Liver (tissue), 3 donors: ENCODE data around the gene PROCA1.
"Not testable (repeated sequence)": the region's sequence is repeated elsewhere in the genome, so short reads cannot be mapped to it uniquely, and the experiment has no call there.

Source experiments
- ATF3 ChIP-seq: IDR thresholded peaks from 2 replicates; pipeline ENCODE4 v1.6.1; 2016; ENCODE audit warnings: antibody characterized with exemption
- FOXA1 ChIP-seq: IDR thresholded peaks from 2 replicates; pipeline ENCODE4 v1.6.1; 2016; ENCODE audit warnings: antibody characterized with exemption
- JUND ChIP-seq, 2 donors: IDR thresholded peaks; 2 replicates each; pipeline ENCODE4 v1.6.1; 2016; ENCODE audit warnings: antibody characterized with exemption in 2 of 2
- RAD21 ChIP-seq, 2 donors: IDR thresholded peaks; 2 replicates each; pipeline ENCODE4 v1.6.1; 2016; ENCODE audit warnings: antibody characterized with exemption in 2 of 2, mild to moderate bottlenecking in 2 of 2
- RXRA ChIP-seq, 2 donors: IDR thresholded peaks; 2 replicates each; pipeline ENCODE4 v1.6.1; 2017 to 2018; ENCODE audit warnings: antibody characterized with exemption in 2 of 2, mild to moderate bottlenecking in 1 of 2
- SP1 ChIP-seq: IDR thresholded peaks from 2 replicates; pipeline ENCODE4 v1.6.1; 2018; ENCODE audit warnings: antibody characterized with exemption, mild to moderate bottlenecking
- TAF1 ChIP-seq: conservative IDR thresholded peaks from 2 replicates; pipeline ENCODE4 v1.6.1; 2016; ENCODE audit warnings: antibody characterized with exemption, mild to moderate bottlenecking
- YY1 ChIP-seq: IDR thresholded peaks from 2 replicates; pipeline ENCODE4 v1.6.1; 2016; ENCODE audit warnings: antibody characterized with exemption, mild to moderate bottlenecking
- TF ChIP-seq, protein P1 (sequence below): fragments of 150-350 bp; IDR thresholded peaks from 2 replicates; pipeline ENCODE4 v1.5.1; 2017; ENCODE audit warnings: improper control_type of control experiment, low read depth, low read length; ENCODE audit not compliant: missing input control
- TF ChIP-seq, protein P2 (sequence below): IDR thresholded peaks from 2 replicates; pipeline ENCODE4 v1.6.1; 2016; ENCODE audit warnings: antibody characterized with exemption
- donor health status: healthy.
- donor health status: healthy.

DNA sequence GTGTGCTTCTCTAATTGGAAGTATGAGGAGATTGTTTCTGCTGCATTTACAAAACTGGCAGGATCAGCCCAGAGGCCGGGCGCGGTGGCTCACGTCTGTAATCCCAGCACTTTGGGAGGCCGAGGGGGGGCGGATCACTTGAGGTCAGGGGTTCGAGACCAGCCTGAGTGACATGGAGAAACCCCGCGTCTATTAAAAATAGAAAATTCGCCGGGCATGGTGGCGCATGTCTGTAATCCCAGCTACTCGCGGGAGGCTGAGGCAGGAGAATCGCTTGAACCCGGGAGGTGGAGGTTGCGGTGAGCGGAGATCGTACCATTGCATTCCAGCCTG, 9.3 kb upstream of the PROCA1 start:
- TF ChIP-seq, protein P1, sequence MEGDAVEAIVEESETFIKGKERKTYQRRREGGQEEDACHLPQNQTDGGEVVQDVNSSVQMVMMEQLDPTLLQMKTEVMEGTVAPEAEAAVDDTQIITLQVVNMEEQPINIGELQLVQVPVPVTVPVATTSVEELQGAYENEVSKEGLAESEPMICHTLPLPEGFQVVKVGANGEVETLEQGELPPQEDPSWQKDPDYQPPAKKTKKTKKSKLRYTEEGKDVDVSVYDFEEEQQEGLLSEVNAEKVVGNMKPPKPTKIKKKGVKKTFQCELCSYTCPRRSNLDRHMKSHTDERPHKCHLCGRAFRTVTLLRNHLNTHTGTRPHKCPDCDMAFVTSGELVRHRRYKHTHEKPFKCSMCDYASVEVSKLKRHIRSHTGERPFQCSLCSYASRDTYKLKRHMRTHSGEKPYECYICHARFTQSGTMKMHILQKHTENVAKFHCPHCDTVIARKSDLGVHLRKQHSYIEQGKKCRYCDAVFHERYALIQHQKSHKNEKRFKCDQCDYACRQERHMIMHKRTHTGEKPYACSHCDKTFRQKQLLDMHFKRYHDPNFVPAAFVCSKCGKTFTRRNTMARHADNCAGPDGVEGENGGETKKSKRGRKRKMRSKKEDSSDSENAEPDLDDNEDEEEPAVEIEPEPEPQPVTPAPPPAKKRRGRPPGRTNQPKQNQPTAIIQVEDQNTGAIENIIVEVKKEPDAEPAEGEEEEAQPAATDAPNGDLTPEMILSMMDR: not testable (repeated sequence)
- TF ChIP-seq RAD21 (IDR thresholded peaks at IDR 0.05); ATF3; YY1; TAF1; JUND (IDR thresholded peaks at IDR 0.05); SP1; FOXA1; RXRA (IDR thresholded peaks at IDR 0.05): not testable (repeated sequence)
- TF ChIP-seq, protein P2, sequence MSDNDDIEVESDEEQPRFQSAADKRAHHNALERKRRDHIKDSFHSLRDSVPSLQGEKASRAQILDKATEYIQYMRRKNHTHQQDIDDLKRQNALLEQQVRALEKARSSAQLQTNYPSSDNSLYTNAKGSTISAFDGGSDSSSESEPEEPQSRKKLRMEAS: not testable (repeated sequence)
